NCI-H1105 treated with DMSO at 0.1 percent for 48 hours (cell line): ENCODE results near the gene CCDC80.
A peak's percentile ranks its signal among the peaks of the same experiment; 100 is the strongest.
"Not testable (repeated sequence)": the region's sequence is repeated elsewhere in the genome, so short reads cannot be mapped to it uniquely, and the experiment has no call there.

ENCODE experiments used
- DNase-seq: peaks from one replicate; lab custom pipeline; 2025; lab: John Stamatoyannopoulos, UW

CCDC80 gene

GRCh38 chr3:112587336-112587735, 53.6 kb downstream of the CCDC80 start:
- no peak for DNase-seq

- no peak for DNase-seq
Measured at GRCh38 chr3:112585782-112586181, 55.2 kb downstream of the CCDC80 start.

DNA sequence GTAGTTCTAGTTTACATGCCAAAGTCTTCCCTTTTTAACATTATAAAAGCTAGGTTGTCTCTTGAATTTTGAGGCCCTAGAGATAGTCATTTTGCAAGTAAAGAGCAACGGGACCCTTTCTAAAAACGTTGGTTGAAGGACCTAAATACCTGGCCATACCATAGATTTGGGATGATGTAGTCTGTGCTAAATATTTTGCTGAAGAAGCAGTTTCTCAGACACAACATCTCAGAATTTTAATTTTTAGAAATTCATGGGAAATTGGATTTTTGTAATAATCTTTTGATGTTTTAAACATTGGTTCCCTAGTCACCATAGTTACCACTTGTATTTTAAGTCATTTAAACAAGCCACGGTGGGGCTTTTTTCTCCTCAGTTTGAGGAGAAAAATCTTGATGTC, 57.8 kb downstream of the CCDC80 start:
- no peak for DNase-seq

- DNase-seq: peak; percentile 48
Measured at GRCh38 chr3:112582244-112582874, 58.6 kb downstream of the CCDC80 start.

DNA sequence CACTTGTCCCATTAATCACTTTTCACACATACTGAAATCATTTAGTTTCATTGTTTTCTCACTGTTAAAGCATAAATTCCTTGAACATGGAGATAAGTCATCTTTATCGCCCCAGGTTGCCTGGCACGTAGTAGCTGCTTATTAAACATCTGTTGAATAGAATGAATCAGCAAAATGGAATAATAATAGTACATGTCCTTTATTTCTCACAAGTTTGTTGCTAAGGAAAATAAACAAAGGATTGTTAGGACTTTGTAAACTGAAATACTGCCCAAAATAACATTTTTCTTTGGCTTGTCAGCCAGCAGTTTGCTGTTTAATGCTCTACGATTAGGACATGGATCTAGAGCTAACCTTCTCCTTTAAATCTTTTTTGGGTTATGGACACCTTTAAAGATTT, 61.2 kb downstream of the CCDC80 start:
- no peak for DNase-seq

- DNase-seq: no peak
Measured at GRCh38 chr3:112579232-112579631, 61.7 kb downstream of the CCDC80 start.

DNA sequence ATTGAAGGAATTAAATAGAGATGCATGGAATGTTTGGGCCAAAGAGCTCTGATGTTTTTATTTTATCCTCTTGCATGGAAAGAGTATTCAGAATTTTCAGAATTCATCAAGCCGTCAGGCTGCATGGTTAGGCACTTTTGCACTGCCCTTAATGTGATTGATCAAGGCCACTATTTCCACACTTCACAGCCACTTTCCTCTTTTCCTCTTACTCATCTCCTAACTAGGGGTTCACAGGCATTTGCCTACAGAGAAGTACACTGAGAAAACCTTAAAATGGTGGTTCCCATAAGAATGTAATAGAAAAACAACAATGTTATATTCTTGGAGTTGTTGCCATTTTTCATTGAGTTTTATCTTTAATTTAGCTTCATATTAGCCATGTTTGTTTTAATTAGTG, 68.2 kb downstream of the CCDC80 start:
- DNase-seq: no peak

DNA sequence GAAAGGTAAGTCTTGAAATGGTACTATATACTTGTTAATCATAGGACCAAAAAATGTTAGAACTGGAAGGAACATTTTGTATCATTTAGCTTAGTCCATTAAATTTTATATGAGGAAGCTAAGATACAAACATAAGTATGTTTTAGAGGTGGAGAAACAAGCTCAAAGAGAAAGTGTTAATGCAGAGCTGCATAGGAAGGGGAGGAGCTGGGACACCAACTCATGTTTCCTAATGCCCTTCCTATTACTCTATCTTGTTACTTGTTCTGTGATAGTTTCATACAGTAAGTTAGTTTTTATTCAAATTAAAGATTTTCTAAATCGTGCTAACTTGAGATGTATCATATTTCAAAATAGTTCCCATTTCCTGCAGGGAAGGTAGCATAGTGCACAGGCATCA, 71.7 kb downstream of the CCDC80 start:
- no peak for DNase-seq

DNA sequence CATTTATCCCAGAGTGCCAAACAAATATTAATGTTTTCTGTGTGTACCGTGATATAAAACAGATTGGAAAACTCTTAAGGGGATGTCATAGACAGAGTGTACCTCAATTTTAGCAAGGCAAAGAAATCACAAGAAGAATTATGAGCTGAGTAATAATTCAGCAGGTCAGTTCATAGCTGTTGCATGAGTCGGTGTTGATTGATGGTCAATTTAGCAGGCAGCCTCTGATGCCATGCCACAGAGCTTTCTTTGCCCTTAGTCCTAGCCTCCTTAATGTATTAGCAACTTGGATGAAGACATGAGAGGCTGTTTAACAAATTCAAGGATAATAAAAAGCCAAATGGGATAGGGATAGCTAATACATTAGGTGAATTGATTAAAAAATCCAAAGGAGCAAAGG, 72.3 kb downstream of the CCDC80 start:
- DNase-seq: no peak

DNA sequence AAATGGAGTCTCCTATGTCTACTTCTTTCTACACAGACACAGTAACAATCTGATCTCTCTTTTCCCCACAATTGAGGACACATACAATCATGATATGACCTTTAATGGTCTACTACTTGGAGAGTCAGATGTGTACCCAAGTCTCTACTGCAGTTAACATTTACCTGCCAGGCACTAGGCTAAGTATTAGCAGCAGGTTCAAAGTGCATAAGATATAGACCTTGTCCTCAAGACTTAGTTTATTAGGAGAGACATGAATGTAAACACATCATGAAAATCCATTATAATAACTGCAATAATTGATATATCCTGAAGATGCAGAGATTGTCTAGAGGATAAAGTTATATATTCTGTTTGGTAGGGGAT, 76.0 kb downstream of the CCDC80 start:
- DNase-seq: no peak

GRCh38 chr3:112564247-112564939, 76.5 kb downstream of the CCDC80 start:
- DNase-seq: not testable (repeated sequence)

DNA sequence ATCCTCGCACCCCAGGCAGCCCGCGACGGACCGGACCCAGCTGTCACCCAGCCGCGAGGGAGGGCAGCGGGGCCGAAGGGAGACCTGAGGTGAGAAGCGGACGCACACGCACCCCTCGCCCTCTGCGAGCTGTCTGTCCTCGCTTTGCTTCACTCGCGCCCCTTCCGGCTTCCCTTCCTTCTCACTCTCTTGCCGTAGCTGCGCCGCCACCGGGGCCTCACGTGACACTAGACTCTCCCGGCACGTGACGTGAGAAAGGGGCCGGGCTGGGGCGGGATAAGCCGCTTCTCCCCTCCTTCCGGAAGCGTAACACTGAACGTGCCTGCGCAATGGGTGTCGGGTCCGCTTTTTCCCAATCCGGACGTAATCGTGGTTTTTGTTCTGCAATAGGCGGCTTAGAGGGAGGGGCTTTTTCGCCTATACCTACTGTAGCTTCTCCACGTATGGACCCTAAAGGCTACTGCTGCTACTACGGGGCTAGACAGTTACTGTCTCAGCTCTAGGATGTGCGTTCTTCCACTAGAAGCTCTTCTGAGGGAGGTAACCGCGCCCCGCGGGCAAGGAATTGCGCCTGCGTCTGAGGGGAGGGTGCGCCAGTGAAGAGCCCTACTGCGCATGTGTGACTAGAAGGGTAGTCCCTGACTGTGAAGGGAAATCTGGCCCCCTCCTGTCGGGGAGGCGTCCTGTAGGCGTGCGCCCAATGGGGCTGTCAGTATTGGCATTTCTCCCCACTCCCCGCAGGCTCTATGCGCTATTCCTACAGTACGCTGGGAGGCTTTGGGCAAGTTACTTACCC, 79.0 kb downstream of the CCDC80 start, which contains the start of the genes ATG3 and SLC35A5:
Gene ATG3 (minus strand): TSS at position 229 of the 796 bp plus-strand sequence. CDS start 434 bp downstream, outside the sequence.
Gene SLC35A5 (plus strand): TSS at position 312 of the 796 bp plus-strand sequence. CDS start 1,359 bp downstream, outside the sequence.
- peak; percentile 97 for DNase-seq

- no peak for DNase-seq
Measured at GRCh38 chr3:112561484-112561733, 79.5 kb downstream of the CCDC80 start.

DNA sequence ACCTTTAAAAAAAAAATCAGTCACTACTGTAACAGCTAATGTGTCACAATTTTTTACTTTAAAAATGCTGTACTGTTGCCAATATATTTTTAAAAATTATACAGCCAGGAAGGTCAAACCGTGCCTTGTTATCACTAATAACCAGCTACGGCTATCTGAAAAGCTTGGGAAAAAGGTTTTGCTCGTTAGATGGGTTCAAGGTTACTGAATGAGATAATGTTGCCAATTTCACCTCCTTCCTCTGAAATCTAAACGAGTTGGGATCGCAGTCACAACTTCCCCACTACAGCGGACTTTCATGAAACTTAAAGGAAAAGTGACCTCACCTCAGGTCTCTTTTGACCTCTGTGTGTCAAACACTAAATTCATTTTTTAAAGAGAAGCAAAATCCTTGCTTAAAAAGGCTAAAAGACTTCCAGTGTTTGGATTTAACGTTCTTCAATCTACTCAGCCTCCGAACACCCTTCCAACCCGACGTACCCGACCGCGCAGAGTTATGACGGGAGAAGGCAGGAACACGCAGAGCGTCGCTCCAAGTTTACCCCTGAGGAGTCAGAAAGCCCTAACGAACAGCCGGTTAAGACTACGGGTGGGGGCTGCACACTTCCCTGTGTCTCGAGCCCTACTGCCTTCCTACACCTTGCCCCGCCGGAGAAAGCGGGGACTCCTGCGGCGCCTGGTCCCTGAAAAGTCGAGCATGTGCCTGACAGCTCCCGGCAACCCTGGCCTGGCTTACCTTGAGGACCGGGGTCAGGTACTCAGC, 80.0 kb downstream of the CCDC80 start:
- peak; percentile 54 for DNase-seq

DNA sequence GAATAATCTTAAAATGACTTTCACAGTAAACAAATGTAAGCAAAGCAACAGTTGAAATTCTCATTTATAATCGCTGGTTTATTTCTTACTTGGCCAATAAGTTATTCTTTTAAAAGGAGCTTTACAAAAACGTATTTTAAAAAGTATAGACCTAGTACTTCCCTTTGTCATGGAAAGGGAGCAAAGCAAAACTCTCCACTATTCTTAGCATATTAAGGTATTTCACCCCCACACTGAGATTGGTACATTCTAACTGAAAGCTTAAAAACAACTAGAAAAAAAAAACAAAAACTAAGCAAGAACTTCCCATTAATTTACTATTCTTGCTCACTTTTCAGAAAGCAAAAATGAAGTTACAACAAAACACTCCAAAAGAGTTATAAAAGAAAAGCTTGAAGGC, 80.6 kb downstream of the CCDC80 start:
- no peak for DNase-seq

DNA sequence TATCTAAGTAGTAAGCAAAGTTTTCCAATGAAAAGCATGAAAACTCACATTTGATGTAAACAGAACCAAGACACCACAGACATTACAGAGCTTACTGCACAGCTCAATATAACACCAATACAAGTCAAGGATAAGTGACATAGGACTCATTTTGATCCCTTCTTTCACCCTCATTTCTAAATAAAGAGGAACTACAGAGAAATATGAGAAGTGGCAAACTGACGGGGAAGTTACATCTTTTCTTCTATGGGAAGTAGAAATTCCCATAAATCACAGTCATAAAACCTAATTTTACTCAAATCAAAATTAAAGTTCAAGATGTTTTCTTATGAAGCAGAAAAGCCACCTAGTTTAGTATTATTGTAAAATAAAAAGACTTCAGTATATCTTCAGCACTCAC, 83.0 kb downstream of the CCDC80 start:
- DNase-seq: no peak

DNA sequence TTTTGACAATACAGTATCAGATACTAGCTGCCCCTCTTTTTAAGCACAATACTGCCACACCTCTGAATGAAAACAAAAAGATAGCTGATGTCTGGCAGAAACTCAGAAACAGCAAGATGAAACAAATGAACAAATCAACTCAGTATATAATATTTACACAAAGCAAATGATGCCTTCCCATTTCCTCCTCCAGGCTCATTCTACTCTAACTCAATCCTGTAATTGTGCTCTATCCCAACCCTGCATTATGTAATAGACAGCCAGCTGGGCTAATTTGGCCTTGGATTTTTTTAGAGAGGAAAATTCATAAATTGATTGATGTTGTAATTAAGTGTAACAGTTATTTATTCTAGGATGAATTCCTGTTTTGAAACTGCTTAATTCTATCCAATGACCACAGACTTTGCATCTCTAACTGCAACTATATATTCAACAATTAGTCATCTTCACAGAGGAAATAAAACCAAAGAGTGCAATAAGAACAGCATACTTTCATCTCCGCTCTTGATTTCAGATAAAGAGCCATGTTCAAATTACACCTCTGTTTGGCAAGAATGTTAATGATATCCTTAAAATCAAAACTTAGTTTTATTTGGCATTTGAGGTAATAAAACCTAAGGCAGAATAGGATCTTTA, 85.3 kb downstream of the CCDC80 start:
- no peak for DNase-seq

DNA sequence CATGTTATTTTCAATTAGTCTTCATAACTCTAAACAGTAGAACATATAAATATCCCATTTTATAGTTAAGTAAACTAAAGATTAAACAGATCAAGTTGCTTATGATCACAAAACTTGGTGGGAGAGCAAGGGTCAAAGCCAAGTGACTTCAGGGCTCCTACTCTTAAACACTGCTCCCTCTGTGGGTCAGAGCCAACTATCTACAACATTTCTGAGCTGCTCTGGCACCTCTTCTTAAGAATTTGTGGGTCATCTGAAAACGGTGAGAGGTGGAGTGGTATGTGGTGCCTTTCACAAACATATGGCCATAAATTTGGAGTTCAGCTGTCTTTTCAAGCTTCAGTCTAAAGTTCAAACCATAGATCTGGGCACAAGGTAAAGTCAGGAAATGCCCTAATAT, 90.1 kb downstream of the CCDC80 start:
- DNase-seq: no peak
